Activated naive CD8-positive, alpha-beta T cell treated with anti-CD3 and anti-CD28 coated beads, Interleukin-2, amount 50 U/mL, for 16 hours (primary cell): Measurements from ENCODE around the gene MYO7B.

Source experiments
- DNase-seq: peaks from one replicate; pipeline ENCODE4 v3.0.0-alpha.2; 2020; ENCODE audit warnings: low read depth, low spot score

The MYO7B gene

GRCh38 chr2:127608061-127609030 lies 72.9 kb downstream of the MYO7B start:
- DNase-seq: no peak

GRCh38 chr2:127609031-127609751 lies 73.7 kb downstream of the MYO7B start:
- no peak for DNase-seq

GRCh38 chr2:127609818-127610217 lies 74.3 kb downstream of the MYO7B start:
- no peak for DNase-seq

- no peak for DNase-seq
Measured at GRCh38 chr2:127610561-127610960, 75.1 kb downstream of the MYO7B start.

GRCh38 chr2:127611076-127611925 lies 75.8 kb downstream of the MYO7B start:
- DNase-seq: no peak

GRCh38 chr2:127612111-127612822 lies 76.8 kb downstream of the MYO7B start:
- DNase-seq: no peak

DNA sequence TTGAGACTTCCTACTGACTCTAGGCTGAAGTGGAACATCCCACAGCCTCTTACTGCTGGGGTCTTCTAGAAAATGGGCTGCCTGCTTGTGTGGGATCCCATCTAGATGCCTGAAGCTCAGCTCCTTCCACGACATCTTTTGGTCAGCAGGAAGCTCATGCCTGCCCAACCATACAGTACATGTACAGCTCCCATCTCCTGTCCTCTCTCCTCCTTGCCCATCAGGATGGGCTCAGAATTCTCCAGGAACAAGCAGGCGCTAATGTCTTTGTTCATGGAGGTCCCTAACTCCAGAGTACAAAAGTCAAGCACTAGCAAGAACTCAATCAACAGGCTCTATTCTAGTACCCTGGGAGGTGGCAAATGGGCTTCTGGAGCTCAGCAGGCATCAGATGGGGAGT lies 78.8 kb downstream of the MYO7B start:
- no peak for DNase-seq

DNA sequence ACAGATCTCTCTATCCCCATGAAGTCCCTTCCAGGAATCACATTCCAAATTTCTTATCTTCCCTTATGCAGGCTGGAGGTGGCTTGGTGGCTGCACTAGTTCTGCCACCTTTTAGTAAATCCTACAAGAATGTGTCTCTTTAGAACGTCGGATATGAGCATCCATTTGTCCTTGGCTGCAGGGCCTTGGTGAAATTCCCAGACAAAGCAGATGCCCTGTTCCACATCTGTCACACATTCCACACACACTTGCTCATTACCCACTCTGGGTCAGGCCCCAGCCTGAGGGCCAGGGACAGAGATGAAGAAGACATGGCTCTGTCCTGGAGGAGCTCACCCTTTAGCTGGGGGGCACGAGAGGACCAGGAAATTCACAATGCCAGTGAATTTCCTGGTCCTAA lies 79.2 kb downstream of the MYO7B start:
- no peak for DNase-seq

GRCh38 chr2:127615511-127616166 lies 80.2 kb downstream of the MYO7B start:
- DNase-seq: no peak

DNA sequence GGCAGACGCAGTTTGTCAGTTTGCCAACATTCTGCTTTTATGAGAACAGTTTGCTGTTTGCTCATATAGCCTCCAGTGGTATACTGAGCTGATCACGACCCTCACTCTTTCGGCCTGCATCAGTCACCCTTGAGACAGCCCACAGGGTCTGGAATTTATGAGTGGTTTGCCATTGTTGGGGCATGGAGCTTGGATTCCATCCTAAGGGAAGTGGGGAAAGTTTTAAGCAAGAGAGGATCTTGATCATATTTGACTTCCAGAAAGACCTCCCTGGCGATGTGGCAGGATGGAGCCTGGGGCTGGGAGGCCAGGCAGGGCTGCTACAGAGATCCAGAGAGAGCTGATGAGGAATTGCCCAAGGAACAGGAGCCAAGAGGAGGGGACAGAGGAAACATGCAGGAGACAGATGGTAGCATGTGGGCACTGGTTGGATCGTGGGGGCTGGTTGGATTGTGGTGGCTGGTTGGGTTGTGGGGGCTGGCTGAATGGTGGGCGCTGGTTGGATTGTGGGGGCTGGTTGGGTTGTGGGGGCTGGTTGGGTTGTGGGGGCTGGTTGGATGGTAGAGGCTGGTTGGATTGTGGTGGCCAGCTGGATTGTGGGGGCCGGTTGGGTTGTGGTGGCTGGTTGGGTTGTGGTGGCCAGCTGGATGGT lies 83.2 kb downstream of the MYO7B start:
- DNase-seq: no peak

DNA sequence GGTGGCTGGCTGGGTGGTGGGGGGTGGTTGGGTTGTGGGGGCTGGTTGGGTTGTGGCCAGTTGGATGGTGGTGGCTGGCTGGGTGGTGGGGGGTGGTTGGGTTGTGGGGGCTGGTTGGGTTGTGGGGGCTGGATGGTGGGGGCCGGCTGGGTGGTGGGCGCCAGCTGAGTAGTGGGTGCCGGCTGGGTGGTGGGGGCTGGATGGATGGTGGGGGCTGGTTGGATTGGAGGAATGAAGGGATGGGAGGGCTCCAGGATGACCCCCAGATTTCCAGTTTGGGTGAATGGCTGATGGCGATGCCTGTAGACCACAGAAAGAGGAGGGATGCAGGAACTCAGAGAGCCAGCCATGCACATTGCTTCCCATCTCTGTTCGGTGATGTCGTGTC lies 83.7 kb downstream of the MYO7B start:
- no peak for DNase-seq

GRCh38 chr2:127619877-127620705 lies 84.6 kb downstream of the MYO7B start:
- DNase-seq: no peak

DNA sequence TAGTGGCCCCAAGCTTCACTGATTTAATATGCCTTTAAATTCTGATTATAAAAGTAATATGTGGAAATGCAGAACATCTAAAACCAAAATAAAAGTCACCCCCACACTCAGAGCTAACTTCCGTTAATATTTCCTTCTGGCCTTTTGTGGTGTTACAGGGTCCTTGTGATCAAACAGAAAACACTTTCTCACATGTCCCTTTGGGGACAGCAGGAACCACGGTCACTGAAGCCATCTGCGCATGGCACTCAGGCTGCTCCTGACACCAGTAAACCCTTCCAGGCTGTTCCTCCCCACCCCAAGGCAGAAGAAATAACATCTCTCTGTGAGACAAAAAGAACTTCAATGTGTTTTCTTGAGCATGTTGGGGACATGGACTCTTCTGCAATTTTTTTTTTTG lies 85.4 kb downstream of the MYO7B start:
- DNase-seq: no peak

GRCh38 chr2:127621981-127622431 lies 86.5 kb downstream of the MYO7B start:
- no peak for DNase-seq

- DNase-seq: no peak
Measured at GRCh38 chr2:127622561-127623387, 87.3 kb downstream of the MYO7B start.

DNA sequence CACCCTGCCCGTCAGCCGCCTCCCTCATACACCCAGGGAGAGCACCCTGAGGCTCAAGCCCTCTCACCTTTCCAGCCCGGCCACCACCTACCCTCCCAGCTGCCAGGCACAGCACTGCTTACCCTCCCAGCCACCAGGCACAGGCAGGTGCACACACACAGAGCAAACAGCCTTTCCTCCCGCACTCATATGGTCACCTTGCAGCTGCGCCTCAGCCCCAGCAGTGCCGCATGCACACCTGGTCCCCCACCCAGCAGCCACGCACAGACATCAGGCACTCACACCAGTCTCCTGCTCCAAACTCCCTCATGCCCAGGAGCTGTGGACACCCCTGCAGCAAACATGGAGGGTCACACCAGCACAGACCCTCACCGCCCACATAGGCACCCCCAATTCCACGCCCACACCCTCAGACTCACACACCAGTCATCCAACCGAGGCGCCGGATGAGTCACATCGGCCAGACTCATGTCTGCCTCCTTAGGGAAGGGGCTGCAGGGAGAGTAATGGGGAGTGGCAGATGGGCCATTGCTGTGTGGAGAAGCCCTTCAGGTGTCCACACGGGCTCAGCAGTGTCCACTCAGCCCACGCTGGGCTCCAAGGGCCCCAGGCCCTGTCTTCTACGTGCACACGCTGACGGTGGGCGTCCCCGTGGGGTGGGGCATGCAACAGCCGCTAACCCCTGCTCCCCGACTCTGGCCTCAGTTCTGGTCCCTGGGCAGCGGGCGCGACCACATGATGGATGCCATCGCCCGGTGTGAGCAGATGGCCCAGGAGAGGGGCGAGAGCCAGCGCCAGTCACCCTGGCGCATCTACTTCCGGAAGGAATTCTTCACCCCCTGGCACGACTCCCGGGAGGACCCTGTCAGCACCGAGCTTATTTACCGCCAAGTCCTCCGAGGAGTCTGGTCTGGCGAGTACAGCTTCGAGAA lies 88.2 kb downstream of the MYO7B start:
- DNase-seq: no peak

DNA sequence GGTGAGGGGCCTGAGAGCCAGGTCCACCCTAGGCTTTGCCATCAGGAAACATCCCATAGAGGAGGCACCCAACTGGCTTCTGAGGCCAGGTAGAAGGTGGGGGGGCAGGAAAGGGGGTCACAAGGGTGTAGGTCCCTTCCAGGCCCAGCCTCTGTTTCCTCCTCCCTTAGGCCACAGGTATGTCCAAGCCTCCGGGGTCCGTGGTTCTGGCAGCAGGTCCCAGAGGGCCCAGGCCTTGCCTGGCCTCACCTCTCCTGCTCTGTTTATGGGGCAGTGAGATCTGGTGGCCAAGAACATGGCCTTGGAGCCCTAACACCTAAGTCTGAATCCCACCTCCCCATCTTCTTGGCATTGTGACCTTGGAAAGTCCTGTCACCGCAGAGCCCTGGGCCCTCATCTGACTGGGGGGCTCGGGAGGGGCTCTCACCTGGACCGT lies 88.9 kb downstream of the MYO7B start:
- DNase-seq: no peak
